OCI-LY1 (cell line): ENCODE results near the gene SH3BP4.

Experiments
- H2AFZ ChIP-seq: fragments of 200-600 bp; sonication (generic), shearing (Covaris generic); 2 replicates; pipeline ENCODE4 v1.6.0; 2014; ENCODE audit warnings: antibody characterized with exemption, mild to moderate bottlenecking, low read length
- H3F3A ChIP-seq: fragments of 200-600 bp; sonication (generic), shearing (Covaris generic); 2 replicates; pipeline ENCODE4 v1.6.0; 2014; ENCODE audit warnings: mild to moderate bottlenecking, antibody characterized with exemption, low read length, moderate library complexity; ENCODE audit not compliant: insufficient read depth
- H3K27ac ChIP-seq: fragments of 200-600 bp; sonication (generic); 2 replicates; pipeline ENCODE4 v1.5.1; 2014; ENCODE audit warnings: low read length, mixed run types, mild to moderate bottlenecking, low read depth; ENCODE audit not compliant: poor library complexity, severe bottlenecking
- H3K27me3 ChIP-seq: fragments of 200-600 bp; sonication (generic); 2 replicates; pipeline ENCODE4 v1.6.0; 2014; ENCODE audit warnings: antibody characterized with exemption, mild to moderate bottlenecking, low read length, moderate library complexity; ENCODE audit not compliant: insufficient read depth
- H3K36me3 ChIP-seq: fragments of 200-600 bp; sonication (generic); 2 replicates; pipeline ENCODE4 v1.6.1; 2014; ENCODE audit warnings: mild to moderate bottlenecking, antibody characterized with exemption, low read length, moderate library complexity, mixed read lengths; ENCODE audit not compliant: insufficient read depth
- H3K4me1 ChIP-seq: fragments of 200-600 bp; sonication (generic); 2 replicates; pipeline ENCODE4 v1.5.1; 2014; ENCODE audit warnings: mild to moderate bottlenecking, low read length, moderate library complexity; ENCODE audit not compliant: insufficient read depth, severe bottlenecking
- H3K4me2 ChIP-seq: fragments of 200-600 bp; sonication (generic), shearing (Covaris generic); 2 replicates; pipeline ENCODE4 v1.6.1; 2014; ENCODE audit warnings: low read length
- H3K4me3 ChIP-seq: fragments of 200-600 bp; sonication (generic); 2 replicates; pipeline ENCODE4 v1.5.1; 2014; ENCODE audit warnings: low read length, low read depth, mild to moderate bottlenecking, mixed read lengths; ENCODE audit not compliant: poor library complexity, severe bottlenecking
- H3K79me2 ChIP-seq: fragments of 200-600 bp; shearing (Covaris generic); 2 replicates; pipeline ENCODE4 v1.6.1; 2016; ENCODE audit warnings: mixed run types, low read length, mixed read lengths; ENCODE audit not compliant: insufficient read depth
- H3K9ac ChIP-seq: fragments of 200-600 bp; sonication (generic), shearing (Covaris generic); 2 replicates; pipeline ENCODE4 v1.6.1; 2014; ENCODE audit warnings: mild to moderate bottlenecking, low read length, mixed read lengths
- H3K9me2 ChIP-seq: fragments of 200-600 bp; sonication (generic), shearing (Covaris generic); 2 replicates; pipeline ENCODE4 v1.6.1; 2014; ENCODE audit warnings: low read depth, mild to moderate bottlenecking, low read length, mixed read lengths
- H3K9me3 ChIP-seq: fragments of 200-600 bp; shearing (Covaris generic); 2 replicates; pipeline ENCODE4 v1.6.1; 2014; ENCODE audit warnings: low read length, mixed read lengths
- H4K20me1 ChIP-seq: fragments of 200-600 bp; sonication (generic), shearing (Covaris generic); 2 replicates; pipeline ENCODE4 v1.6.0; 2016; ENCODE audit warnings: mild to moderate bottlenecking, low read length; ENCODE audit not compliant: insufficient read depth
- EZH2 ChIP-seq: fragments of 200-600 bp; sonication (generic), shearing (Covaris generic); IDR thresholded peaks from 2 replicates; pipeline ENCODE4 v1.8.0; 2017; ENCODE audit warnings: borderline replicate concordance, mixed run types, mild to moderate bottlenecking, antibody characterized with exemption, low read length, moderate library complexity, mixed read lengths
- TF ChIP-seq, protein P1 (sequence below): fragments of 200-600 bp; sonication (generic), shearing (Covaris generic); IDR thresholded peaks from 2 replicates; pipeline ENCODE4 v1.5.1; 2017; ENCODE audit warnings: mild to moderate bottlenecking, antibody characterized with exemption, low read length, moderate library complexity, mixed read lengths

The SH3BP4 gene

DNA sequence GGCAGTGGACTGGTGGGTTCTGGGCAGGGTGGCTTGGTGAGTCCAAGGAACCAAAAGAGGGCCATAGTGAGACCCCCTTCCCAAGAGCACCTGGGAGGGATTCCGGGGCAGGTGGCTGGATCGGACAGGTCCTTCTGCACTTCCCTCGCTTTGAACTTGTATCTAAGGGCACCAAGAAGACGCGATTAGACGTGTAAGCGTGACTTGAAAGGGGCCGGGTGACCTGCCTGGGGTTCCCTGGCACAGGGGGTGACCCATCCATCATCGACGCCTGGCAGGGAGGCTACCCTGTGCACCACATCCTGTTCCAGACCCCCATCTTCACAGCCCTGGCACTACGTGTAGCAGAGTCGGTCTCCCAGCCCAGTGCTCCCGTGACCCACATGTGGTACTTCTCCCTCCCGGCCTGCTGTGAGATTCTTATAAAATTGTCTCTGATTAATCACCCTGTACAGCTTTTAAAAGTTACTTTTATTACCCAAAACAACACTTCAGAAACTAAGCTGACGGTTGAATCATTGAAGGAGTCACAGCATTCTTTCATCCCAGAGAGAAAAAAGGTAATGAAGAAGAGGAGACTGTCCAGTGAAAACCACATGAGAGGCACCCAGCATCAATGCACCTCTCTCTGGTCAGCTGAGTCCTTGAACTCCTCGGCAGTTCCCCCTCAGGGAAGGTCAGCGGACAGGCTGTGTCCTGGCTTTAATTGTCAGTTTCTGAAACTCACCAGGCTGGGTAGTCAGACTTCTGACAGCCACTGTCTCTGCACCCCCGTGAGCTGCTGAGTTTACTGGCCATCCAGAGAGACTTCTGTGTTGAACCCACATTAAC, 13.0 kb downstream of the SH3BP4 start:
- Histone ChIP-seq H2AFZ (no peak overlapping the region), H4K20me1 (no peaks in the 10 kb centered on the region), H3K4me3 (no peak overlapping the region), H3K4me2 (no peak overlapping the region), H3K36me3 (no peaks in the 10 kb centered on the region), H3K27ac (no peak overlapping the region), H3K79me2 (no peaks in the 10 kb centered on the region), H3K9ac (no peak overlapping the region), H3K27me3 (no peaks in the 10 kb centered on the region), H3K4me1 (no peaks in the 10 kb centered on the region), H3K9me3 (no peaks in the 10 kb centered on the region), H3K9me2 (no peaks in the 10 kb centered on the region), H3F3A (no peaks in the 10 kb centered on the region)
- TF ChIP-seq, protein P1, sequence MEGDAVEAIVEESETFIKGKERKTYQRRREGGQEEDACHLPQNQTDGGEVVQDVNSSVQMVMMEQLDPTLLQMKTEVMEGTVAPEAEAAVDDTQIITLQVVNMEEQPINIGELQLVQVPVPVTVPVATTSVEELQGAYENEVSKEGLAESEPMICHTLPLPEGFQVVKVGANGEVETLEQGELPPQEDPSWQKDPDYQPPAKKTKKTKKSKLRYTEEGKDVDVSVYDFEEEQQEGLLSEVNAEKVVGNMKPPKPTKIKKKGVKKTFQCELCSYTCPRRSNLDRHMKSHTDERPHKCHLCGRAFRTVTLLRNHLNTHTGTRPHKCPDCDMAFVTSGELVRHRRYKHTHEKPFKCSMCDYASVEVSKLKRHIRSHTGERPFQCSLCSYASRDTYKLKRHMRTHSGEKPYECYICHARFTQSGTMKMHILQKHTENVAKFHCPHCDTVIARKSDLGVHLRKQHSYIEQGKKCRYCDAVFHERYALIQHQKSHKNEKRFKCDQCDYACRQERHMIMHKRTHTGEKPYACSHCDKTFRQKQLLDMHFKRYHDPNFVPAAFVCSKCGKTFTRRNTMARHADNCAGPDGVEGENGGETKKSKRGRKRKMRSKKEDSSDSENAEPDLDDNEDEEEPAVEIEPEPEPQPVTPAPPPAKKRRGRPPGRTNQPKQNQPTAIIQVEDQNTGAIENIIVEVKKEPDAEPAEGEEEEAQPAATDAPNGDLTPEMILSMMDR = no peak
- no peak for TF ChIP-seq EZH2

- Histone ChIP-seq H3K9ac (no peak overlapping the region), H2AFZ (no peak overlapping the region), H3K27me3 (no peaks in the 10 kb centered on the region), H3K9me2 (no peaks in the 10 kb centered on the region), H3K9me3 (no peaks in the 10 kb centered on the region), H3K27ac (no peak overlapping the region), H4K20me1 (no peaks in the 10 kb centered on the region), H3K4me1 (no peaks in the 10 kb centered on the region), H3K36me3 (no peaks in the 10 kb centered on the region), H3K4me3 (no peak overlapping the region), H3K4me2 (no peak overlapping the region), H3F3A (no peaks in the 10 kb centered on the region), H3K79me2 (no peaks in the 10 kb centered on the region)
- no peak for TF ChIP-seq EZH2
- TF ChIP-seq, protein P1 = no peak
Measured at GRCh38 chr2:234966340-234966739, 14.5 kb downstream of the SH3BP4 start.

DNA sequence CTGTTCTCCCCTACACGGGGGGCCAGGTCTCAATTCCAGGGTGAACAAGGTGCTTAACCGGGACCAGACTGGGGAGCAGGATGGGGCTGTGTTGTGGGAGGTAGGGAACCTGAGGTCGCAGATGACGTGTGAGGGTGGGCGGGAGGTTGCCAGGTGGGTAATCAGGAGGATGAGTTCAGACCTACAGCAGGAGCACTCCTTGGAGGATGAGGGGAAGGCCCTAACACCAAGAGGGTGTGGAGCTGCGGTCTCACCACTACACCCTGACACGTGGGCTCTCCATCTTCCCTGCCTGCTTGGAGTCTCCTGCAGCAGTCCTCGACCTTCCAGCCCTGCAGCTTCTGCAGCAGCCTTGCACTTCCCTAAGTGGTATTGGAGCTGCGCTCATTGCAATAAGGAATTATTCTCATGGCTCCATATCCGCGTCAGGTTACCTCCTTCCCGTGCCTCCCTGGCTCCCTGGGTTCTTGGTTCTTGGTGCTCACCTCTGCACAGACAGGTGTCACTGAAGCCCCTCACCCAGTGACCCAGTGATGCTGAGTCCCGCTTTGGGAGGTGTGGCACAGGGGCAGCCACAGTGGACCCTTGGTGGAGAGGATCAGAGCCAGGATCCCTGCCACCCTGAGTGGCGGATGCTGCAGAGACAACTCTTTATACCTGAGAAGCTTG, 15.5 kb downstream of the SH3BP4 start:
- H3K27me3 ChIP-seq = no peaks in the 10 kb centered on the region
- H3K79me2 ChIP-seq = no peaks in the 10 kb centered on the region
- no peaks in the 10 kb centered on the region for H3K4me1 ChIP-seq
- H3K4me3 ChIP-seq = no peak overlapping the region
- H3K9ac ChIP-seq = no peak overlapping the region
- no peaks in the 10 kb centered on the region for H3K9me3 ChIP-seq
- TF ChIP-seq, protein P1 = no peak
- no peak for TF ChIP-seq EZH2
- no peaks in the 10 kb centered on the region for H3K36me3 ChIP-seq
- H2AFZ ChIP-seq = no peak overlapping the region
- H4K20me1 ChIP-seq = no peaks in the 10 kb centered on the region
- H3K27ac ChIP-seq = no peak overlapping the region
- no peaks in the 10 kb centered on the region for H3F3A ChIP-seq
- no peak overlapping the region for H3K4me2 ChIP-seq
- no peaks in the 10 kb centered on the region for H3K9me2 ChIP-seq
